DOHH2 (cell line): ENCODE data around the gene SYT13.

Experiments
- H3F3A ChIP-seq: fragments of 200-600 bp; sonication (generic), shearing (Covaris generic); 2 replicates; pipeline ENCODE4 v1.6.0; 2016; ENCODE audit warnings: antibody characterized with exemption, mild to moderate bottlenecking; ENCODE audit not compliant: control insufficient read depth, insufficient read depth
- H3K27ac ChIP-seq: fragments of 200-600 bp; sonication (generic); 2 replicates; pipeline ENCODE4 v1.5.1; 2014; ENCODE audit warnings: low read depth, mild to moderate bottlenecking, low read length, moderate library complexity
- H3K27me3 ChIP-seq: fragments of 200-600 bp; sonication (generic); 2 replicates; pipeline ENCODE4 v1.6.1; 2014; ENCODE audit warnings: mild to moderate bottlenecking, low read length, mixed read lengths; ENCODE audit not compliant: control insufficient read depth
- H3K36me3 ChIP-seq: fragments of 200-600 bp; sonication (generic); 2 replicates; pipeline ENCODE4 v1.6.1; 2014; ENCODE audit warnings: mild to moderate bottlenecking, low read length, moderate library complexity, mixed read lengths; ENCODE audit not compliant: control insufficient read depth
- H3K4me1 ChIP-seq: fragments of 200-600 bp; sonication (generic); 2 replicates; pipeline ENCODE4 v1.6.1; 2014; ENCODE audit warnings: mild to moderate bottlenecking, low read length, mixed read lengths; ENCODE audit not compliant: control insufficient read depth
- H3K4me2 ChIP-seq: fragments of 200-600 bp; sonication (generic); 2 replicates; pipeline ENCODE4 v1.6.0; 2014; ENCODE audit warnings: mild to moderate bottlenecking, low read length, moderate library complexity
- H3K4me3 ChIP-seq: fragments of 200-600 bp; sonication (generic); 2 replicates; pipeline ENCODE4 v1.5.1; 2014; ENCODE audit warnings: mild to moderate bottlenecking, low read length, mixed read lengths
- H3K79me2 ChIP-seq: fragments of 200-600 bp; sonication (generic); 2 replicates; pipeline ENCODE4 v1.6.1; 2014; ENCODE audit warnings: mild to moderate bottlenecking, low read length, mixed read lengths; ENCODE audit not compliant: control insufficient read depth
- H3K9me2 ChIP-seq: fragments of 200-600 bp; sonication (generic); replicated peaks from 2 replicates; pipeline ENCODE4 v1.6.1; 2014; ENCODE audit warnings: mild to moderate bottlenecking, low read length, mixed read lengths; ENCODE audit not compliant: control insufficient read depth
- H3K9me3 ChIP-seq: fragments of 200-600 bp; sonication (generic); 2 replicates; pipeline ENCODE4 v1.6.1; 2014; ENCODE audit warnings: antibody characterized with exemption, low read length, mixed read lengths; ENCODE audit not compliant: control insufficient read depth, insufficient read depth
- H4K20me1 ChIP-seq: fragments of 200-600 bp; sonication (generic); 2 replicates; pipeline ENCODE4 v1.6.0; 2014; ENCODE audit warnings: low read depth, mild to moderate bottlenecking, antibody characterized with exemption, low read length, moderate library complexity; ENCODE audit not compliant: control insufficient read depth, insufficient read depth
- EZH2phosphoT487 ChIP-seq: fragments of 200-600 bp; sonication (generic); IDR thresholded peaks from 2 replicates; pipeline ENCODE4 v1.6.1; 2017; ENCODE audit warnings: borderline replicate concordance, mild to moderate bottlenecking, antibody characterized with exemption, low read length, moderate library complexity, mixed read lengths
- TF ChIP-seq, protein P1 (sequence below): fragments of 200-600 bp; sonication (generic); IDR thresholded peaks from one replicate; pipeline ENCODE4 v1.5.1; 2014; ENCODE audit warnings: antibody characterized with exemption, mild to moderate bottlenecking, low read depth, low read length; ENCODE audit not compliant: poor library complexity, severe bottlenecking

SYT13 gene

DNA sequence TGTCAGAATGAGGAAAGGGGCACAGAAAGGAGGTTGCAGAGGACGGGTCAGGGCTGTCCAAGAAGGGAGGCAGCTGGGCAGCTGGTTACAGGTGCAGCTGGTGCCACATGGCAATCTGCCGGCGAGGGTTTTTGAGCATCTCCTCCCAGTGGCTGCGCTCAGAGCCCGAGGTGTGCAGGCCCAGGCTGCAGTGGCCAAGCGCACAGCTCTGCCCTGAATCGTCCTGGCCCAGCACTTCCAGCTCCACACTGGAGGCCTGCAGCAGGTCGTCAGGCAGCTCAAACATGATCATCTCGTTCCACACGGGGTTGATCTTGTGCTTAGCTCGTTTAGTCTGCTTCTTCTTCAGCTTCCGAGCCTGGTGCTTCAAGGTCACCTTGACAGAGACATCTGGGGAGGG is 42.2 kb downstream of the SYT13 start:
- Histone ChIP-seq H4K20me1 (no peaks in the 10 kb centered on the region), H3K4me3 (no peak overlapping the region), H3K27me3 (peaks cover 13% of the 10 kb centered on the region), H3K9me2 (no peaks in the 10 kb centered on the region), H3K4me2 (no peak overlapping the region), H3F3A (no peaks in the 10 kb centered on the region), H3K4me1 (peaks cover 9% of the 10 kb centered on the region), H3K27ac (no peak overlapping the region), H3K9me3 (no peaks in the 10 kb centered on the region), H3K36me3 (no peaks in the 10 kb centered on the region), H3K79me2 (no peaks in the 10 kb centered on the region)
- TF ChIP-seq, protein P1, sequence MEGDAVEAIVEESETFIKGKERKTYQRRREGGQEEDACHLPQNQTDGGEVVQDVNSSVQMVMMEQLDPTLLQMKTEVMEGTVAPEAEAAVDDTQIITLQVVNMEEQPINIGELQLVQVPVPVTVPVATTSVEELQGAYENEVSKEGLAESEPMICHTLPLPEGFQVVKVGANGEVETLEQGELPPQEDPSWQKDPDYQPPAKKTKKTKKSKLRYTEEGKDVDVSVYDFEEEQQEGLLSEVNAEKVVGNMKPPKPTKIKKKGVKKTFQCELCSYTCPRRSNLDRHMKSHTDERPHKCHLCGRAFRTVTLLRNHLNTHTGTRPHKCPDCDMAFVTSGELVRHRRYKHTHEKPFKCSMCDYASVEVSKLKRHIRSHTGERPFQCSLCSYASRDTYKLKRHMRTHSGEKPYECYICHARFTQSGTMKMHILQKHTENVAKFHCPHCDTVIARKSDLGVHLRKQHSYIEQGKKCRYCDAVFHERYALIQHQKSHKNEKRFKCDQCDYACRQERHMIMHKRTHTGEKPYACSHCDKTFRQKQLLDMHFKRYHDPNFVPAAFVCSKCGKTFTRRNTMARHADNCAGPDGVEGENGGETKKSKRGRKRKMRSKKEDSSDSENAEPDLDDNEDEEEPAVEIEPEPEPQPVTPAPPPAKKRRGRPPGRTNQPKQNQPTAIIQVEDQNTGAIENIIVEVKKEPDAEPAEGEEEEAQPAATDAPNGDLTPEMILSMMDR: no peak
- no peak for TF ChIP-seq EZH2phosphoT487

DNA sequence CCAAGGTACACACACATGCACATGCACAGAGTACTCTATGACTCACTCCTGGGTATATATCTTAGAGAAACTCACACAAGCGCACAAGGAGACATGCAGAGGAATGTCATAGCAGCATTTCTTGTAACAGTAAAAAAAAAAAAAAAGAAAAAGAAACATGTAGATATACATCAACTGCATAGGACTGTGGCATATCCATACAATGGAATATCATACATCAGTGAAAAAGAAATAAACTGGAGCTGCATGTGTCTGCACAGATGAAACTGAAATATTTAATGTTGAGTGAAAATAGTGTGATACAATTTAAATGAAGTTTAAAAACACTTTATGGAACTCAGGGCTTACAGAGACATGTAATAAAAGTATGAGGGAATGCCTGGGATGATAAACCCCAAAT is 46.4 kb downstream of the SYT13 start:
- Histone ChIP-seq H3K27ac (no peak overlapping the region), H3K9me3 (no peaks in the 10 kb centered on the region), H3K36me3 (no peaks in the 10 kb centered on the region), H3K4me2 (no peak overlapping the region), H3K9me2 (no peaks in the 10 kb centered on the region), H3K79me2 (no peaks in the 10 kb centered on the region), H3K4me1 (no peaks in the 10 kb centered on the region), H3F3A (no peaks in the 10 kb centered on the region), H4K20me1 (no peaks in the 10 kb centered on the region), H3K27me3 (peaks cover 10% of the 10 kb centered on the region), H3K4me3 (no peak overlapping the region)
- no peak for TF ChIP-seq EZH2phosphoT487
- TF ChIP-seq, protein P1: no peak

DNA sequence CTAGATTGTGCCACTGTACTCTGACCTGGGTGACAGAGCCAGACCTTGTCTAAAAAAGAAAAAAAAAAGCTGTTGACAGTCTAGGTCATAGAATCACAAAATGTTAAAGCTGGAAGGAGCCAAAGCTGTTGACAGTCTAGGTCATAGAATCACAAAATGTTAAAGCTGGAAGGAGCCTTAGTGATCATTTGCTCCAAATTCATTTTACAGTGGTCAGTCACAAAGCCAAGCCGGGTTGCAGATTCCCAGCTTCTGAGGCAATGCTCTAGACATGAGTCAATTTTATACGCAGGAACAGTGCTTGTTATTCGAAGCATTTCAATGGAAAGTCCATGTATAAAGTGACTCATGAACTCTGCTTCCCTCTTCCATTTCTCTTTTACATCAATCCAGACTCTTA is 47.4 kb downstream of the SYT13 start:
- no peaks in the 10 kb centered on the region for H3K36me3 ChIP-seq
- H3K4me1 ChIP-seq: no peaks in the 10 kb centered on the region
- H3K79me2 ChIP-seq: no peaks in the 10 kb centered on the region
- no peaks in the 10 kb centered on the region for H3F3A ChIP-seq
- no peaks in the 10 kb centered on the region for H4K20me1 ChIP-seq
- H3K27ac ChIP-seq: no peak overlapping the region
- H3K4me2 ChIP-seq: no peak overlapping the region
- no peak overlapping the region for H3K4me3 ChIP-seq
- peaks cover 10% of the 10 kb centered on the region for H3K27me3 ChIP-seq
- TF ChIP-seq EZH2phosphoT487: no peak
- TF ChIP-seq, protein P1: no peak
- H3K9me3 ChIP-seq: no peaks in the 10 kb centered on the region
- H3K9me2 ChIP-seq: no peaks in the 10 kb centered on the region
